Measurements from ENCODE around the gene ANK2.

DNA sequence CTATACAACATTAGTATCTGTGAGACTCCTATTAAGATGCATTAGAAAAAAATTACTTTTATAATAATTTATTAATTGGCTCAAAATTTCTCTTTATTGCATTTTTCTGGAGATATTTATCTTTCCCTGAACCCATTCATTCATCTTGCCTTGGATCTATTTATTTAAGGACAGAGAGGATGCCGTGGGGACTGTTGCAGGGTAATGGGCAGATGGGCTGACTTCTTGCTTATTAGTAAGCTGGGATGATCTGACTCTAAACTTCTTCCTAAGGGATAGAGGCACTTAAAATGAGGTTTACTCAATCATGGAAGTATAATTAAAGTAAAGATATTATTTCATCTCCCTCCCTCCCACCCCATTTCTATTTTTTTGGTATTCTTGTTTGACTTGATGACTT lies 18.2 kb upstream of the ANK2 start:
- TF ChIP-seq, protein P1, sequence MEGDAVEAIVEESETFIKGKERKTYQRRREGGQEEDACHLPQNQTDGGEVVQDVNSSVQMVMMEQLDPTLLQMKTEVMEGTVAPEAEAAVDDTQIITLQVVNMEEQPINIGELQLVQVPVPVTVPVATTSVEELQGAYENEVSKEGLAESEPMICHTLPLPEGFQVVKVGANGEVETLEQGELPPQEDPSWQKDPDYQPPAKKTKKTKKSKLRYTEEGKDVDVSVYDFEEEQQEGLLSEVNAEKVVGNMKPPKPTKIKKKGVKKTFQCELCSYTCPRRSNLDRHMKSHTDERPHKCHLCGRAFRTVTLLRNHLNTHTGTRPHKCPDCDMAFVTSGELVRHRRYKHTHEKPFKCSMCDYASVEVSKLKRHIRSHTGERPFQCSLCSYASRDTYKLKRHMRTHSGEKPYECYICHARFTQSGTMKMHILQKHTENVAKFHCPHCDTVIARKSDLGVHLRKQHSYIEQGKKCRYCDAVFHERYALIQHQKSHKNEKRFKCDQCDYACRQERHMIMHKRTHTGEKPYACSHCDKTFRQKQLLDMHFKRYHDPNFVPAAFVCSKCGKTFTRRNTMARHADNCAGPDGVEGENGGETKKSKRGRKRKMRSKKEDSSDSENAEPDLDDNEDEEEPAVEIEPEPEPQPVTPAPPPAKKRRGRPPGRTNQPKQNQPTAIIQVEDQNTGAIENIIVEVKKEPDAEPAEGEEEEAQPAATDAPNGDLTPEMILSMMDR (IDR thresholded peaks at IDR 0.05; ENCODE audit: insufficient read depth, low read length): no peak
- no peak for TF ChIP-seq POLR2AphosphoS5 (IDR thresholded peaks at IDR 0.05; ENCODE audit: low read depth)
- TF ChIP-seq, protein P2, sequence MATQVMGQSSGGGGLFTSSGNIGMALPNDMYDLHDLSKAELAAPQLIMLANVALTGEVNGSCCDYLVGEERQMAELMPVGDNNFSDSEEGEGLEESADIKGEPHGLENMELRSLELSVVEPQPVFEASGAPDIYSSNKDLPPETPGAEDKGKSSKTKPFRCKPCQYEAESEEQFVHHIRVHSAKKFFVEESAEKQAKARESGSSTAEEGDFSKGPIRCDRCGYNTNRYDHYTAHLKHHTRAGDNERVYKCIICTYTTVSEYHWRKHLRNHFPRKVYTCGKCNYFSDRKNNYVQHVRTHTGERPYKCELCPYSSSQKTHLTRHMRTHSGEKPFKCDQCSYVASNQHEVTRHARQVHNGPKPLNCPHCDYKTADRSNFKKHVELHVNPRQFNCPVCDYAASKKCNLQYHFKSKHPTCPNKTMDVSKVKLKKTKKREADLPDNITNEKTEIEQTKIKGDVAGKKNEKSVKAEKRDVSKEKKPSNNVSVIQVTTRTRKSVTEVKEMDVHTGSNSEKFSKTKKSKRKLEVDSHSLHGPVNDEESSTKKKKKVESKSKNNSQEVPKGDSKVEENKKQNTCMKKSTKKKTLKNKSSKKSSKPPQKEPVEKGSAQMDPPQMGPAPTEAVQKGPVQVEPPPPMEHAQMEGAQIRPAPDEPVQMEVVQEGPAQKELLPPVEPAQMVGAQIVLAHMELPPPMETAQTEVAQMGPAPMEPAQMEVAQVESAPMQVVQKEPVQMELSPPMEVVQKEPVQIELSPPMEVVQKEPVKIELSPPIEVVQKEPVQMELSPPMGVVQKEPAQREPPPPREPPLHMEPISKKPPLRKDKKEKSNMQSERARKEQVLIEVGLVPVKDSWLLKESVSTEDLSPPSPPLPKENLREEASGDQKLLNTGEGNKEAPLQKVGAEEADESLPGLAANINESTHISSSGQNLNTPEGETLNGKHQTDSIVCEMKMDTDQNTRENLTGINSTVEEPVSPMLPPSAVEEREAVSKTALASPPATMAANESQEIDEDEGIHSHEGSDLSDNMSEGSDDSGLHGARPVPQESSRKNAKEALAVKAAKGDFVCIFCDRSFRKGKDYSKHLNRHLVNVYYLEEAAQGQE (IDR thresholded peaks at IDR 0.05; ENCODE audit: insufficient replicate concordance, low read depth): no peak
